Ecto neural progenitor cell (in vitro differentiated cells): ENCODE data around the gene GUF1.

Source experiments
- DNase-seq: peaks from one replicate; pipeline ENCODE4 v3.0.0-alpha.2; 2018; ENCODE audit warnings: low spot score

The GUF1 gene

DNA sequence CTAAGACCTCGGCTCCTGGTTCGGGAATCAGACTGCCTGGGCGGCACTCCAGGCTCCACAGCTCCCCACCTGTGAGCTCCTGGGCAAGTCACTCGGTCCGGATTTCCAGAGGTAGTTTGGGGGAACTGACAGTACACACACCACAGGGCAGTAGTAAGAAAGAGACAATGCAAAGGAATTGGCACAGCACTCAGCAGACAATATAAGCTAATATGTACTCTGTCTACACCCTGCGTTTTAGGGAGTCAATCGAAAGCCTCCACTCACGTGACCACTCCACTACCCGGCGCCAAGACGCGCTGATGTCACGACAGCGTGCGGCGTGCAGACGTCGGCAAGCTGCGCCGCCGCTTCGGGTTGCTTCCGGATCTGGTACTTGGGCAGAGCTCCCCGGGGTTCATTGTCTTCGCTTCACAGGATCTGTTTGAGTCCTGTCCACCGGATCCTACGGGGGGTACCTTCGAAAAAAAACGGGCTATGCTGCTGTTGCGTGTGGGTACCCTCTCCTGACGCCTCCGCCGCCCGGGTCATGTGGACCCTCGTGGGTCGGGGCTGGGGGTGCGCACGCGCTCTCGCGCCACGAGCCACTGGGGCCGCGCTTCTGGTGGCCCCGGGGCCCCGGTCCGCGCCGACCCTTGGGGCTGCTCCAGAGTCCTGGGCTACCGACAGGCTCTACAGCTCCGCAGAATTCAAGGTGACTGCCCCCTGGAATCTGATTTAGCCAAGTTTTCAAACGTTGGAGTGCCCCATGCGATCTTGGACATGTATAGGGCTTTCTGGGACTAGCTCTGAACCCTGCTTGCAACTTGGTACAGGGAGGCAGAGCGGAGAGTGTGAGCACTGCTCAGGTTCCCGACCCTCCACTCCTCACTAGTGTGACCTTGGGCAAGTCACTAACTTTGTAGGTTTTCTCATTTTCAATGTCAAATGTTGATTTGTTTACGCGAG lies at the start of gene GUF1:
Gene GUF1, plus strand, starts transcription at position 327 of the 948 bp plus-strand sequence. Its CDS starts 203 bp downstream, at position 530.
- DNase-seq: peak; percentile 90

DNA sequence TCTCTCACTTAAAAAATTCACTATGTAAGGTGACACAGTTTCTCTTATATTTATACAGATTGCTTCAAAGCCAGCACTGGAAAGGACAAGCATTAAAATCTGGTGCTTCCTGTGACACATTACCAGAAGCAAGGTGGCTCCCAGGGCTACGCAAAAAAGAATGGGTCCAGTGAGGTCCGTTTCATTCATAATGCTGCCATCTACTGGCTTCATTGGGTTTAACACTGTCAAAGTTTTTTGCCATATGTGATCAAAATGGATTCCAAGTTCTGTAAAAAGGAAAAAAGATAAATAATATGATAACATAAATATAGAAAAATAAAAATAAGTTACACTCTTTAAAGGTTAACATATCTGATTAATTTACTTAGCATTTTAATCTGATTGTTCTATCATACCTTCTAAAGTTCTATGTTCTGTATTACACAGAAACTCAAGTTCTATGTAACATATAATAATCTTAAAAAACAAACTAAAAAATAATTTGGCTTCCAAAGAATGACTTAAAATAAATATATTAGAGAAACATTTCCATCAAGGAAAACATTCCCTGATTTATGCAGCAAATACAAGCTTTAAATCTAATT lies 48.8 kb upstream of the GUF1 start:
- no peak for DNase-seq

DNA sequence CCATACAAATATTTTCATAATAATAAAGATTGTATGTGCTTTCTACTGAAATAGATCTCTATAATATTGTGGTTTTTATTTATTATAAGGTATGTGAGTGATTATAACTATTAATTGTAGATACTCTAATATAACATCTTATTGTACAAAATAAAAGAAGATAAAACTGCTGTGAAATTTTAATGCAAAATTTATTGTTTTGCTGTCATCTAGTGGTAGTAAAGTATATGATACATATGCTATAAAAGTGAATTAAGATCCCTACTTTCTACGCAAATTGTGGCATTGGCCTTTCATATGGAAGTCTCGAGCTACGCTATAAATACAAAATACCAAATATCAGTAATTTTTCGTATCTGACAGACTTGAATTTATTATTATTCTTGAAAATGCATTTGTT lies 46.1 kb upstream of the GUF1 start:
- DNase-seq: no peak

GRCh38 chr4:44632733-44633132 lies 45.5 kb upstream of the GUF1 start:
- no peak for DNase-seq

DNA sequence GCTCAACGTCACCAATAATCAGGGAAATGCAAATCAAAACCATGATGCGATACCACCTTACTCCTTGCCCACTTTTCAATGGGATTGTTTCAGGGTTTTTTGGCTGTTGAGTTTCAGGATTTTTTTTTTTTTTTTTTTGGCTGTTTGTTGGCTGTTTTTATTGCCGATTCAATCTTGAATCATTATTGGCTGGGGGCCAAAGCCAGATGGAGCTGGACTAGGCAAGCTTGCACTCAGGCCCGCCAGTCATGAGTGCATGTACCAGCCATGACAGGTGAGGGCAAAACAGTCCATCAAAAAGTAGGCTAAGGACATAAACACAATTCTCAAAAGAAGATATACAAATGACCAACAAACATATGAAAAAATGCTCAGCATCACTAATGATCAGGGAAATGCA lies 40.1 kb upstream of the GUF1 start:
- DNase-seq: no peak

GRCh38 chr4:44646151-44646550 lies 32.1 kb upstream of the GUF1 start:
- no peak for DNase-seq

DNA sequence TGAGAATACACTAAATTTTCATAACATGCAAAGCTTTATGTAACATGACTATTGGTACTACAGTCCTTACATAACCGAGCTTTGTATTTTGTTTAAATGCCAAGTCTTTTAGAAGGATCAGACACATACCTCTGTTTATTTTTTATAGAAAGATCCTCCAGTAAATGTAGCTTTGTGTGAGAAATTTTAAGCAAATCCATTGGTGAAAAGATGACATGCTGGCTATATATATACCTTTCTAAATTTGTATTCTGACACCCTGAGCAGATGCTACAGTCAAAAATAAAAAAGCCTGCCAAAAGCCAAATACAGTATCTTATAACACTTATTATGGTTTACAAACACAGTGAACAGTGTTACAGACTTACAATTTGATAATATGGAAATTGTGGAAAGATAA lies 26.8 kb upstream of the GUF1 start, which contains the start of gene YIPF7:
Gene YIPF7, minus strand, starts transcription at position 201 of the 400 bp plus-strand sequence. CDS start 1,525 bp downstream, outside the sequence.
- no peak for DNase-seq

DNA sequence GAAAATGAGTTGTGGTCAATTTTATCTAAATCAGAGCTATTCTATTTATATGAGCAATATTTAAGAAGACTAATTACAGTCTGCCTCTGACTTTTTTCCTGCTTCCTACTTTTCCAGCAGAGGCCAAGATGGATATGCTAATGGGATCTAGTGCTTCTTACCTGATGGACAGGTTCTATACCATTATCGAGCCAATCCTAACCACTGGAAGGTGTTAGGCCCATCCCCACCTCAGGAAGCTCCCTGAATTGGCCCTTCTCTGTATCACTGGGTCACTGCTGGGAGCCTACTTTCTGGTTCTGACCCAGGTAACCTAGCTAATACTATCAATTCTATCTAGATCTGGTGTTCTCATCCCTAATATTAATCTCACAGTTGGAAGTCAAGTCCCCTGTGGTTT lies 26.2 kb upstream of the GUF1 start:
- DNase-seq: no peak

- DNase-seq: no peak
Observed at GRCh38 chr4:44660396-44660795, 17.8 kb upstream of the GUF1 start.

DNA sequence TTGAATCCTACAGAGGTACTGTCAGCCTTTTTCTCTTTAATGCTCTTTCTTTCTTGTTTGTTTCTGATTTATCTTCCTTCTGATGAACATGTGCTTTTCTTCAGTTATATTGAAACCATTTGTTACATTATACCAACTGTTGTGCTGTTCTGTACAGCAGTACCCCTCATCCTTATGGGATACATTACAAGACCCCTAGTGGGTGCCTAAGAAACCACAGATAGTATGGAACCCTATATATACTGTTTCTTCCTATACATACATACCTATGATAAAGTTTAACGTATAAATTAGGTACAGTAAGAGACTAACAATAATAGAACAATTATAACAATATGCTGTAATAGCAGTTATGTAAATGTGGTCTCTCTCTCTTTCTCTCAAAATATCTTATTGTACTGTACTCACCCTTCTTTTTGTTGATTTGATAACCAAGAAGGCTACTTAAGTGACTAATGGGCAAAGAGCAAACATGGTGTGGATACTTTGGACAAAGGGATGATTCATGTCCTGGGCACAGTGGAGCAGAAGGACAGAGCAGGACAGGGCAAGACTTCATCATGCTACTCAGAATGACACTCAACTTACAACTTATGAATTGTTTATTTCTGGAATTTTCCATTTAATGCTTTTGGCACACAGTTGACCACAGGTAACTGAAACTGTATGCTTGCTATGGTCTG lies 16.1 kb upstream of the GUF1 start:
- DNase-seq: no peak

GRCh38 chr4:44662623-44663005 lies 15.6 kb upstream of the GUF1 start:
- no peak for DNase-seq

DNA sequence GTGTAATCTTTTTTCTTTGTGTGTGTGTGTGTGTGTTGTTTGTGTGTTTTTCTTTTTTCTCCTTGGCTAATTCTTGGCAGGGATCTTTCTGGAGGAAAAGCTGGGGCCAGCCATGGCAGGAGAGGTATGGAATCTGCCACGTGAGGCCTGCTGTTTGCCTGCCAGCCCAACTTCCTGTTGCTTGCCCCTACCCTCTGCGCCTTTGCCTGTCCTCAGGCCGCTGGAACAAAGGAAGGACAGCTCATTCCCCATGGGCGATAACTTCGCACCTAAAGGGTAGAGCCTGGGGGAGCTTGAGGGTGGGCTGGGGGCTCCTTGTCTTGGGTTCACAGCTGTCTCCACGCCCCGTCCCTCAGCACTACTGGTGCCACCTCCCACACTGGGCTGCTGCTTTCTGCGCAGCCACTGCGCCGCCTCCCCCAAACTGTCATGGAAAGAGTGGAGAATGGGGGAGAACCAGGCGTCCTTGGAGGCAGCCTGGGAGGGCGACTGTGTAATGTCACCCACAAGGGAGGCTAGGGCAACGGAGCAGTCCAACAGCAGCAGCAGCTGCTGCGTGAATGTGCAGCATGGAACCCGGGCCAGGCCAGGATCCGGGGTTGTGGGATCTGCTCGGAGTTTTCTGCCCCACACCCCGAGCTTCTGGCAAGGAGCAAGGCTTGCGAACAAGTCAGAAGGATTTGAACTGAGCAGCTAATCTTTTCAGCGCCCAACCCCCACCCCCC lies 14.5 kb upstream of the GUF1 start:
- no peak for DNase-seq

- no peak for DNase-seq
Observed at GRCh38 chr4:44668526-44668925, 9.7 kb upstream of the GUF1 start.

GRCh38 chr4:44670506-44671199 lies 7.6 kb upstream of the GUF1 start:
- no peak for DNase-seq

- no peak for DNase-seq
Observed at GRCh38 chr4:44671636-44672035, 6.6 kb upstream of the GUF1 start.

DNA sequence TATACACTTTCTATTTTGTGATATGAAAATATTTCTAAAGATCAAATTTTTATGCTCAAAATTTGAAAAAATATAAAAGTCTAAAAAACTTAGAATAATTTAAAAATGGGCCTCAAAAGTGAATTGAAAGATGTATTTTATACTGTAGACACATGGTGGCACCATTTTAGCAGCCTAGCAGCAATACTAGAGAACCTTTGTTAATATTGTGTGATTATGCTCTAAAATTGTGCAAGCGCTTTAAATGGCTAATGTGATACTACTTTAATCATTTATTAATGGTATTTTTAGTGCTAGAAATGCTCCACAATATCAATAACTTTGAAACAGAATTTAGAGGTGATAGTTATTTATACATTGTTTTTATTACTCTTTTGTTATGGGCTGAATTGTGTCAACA lies 3.7 kb upstream of the GUF1 start:
- DNase-seq: no peak

GRCh38 chr4:44675366-44675765 lies 2.9 kb upstream of the GUF1 start:
- no peak for DNase-seq

GRCh38 chr4:44679060-44679459 lies 840 bp downstream of the GUF1 start:
- no peak for DNase-seq

DNA sequence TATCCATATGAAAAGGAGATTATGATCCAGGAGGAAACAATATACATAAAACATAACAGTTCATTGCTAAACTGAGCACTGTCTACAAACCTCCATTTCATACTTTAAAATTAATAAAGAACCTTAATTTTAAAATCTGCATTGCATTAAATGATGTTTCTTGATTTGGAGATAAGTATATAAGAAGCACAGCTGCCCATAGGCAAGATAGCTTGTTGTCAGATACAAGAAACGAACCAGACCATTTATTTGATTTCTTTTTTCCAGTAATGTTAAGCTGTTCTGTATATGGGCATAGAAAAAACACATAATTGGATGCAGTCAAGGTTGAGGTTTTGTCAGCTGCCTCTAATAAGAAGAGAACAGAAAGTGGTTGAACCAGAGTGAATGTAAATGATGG lies 6.4 kb downstream of the GUF1 start:
- no peak for DNase-seq

- no peak for DNase-seq
Observed at GRCh38 chr4:44700427-44700826, 22.2 kb downstream of the GUF1 start.

GRCh38 chr4:44701037-44701436 lies 22.8 kb downstream of the GUF1 start:
- DNase-seq: no peak

DNA sequence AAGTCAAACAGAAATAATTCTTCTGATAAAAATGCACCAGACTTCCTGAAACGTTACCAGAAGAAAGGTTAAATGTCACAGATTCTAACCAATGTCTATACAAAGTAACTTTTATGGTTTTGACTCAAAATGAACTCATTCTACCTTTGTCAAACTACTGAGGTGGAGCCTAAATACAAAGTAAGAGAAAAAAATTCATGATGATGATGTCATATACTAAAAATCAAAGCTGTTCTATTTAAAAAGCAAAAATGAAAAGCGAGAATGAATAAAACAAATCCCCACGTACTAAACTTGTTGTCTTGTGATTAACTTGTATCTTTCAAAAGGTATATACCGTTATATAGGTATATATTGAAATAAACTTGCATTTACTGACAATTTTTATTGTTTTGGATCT lies 26.5 kb downstream of the GUF1 start:
- no peak for DNase-seq
